Endothelial cell of umbilical vein (primary cell): ENCODE measurements around the gene NDUFAF8. TPM values are rescaled to one million over a fixed set of nuclear protein-coding genes. Genes with fewer than 3 reads are reported as not detected.

Source experiments
- BruUV-seq: library from RNA; stranded (reverse); fragments of 400-500 nt; replicated peaks from 2 replicates; lab custom pipeline; 2021; lab: Mats Ljungman, UMichigan
- CTCF ChIA-PET: fragments of 300-600, 350-600 bp; sonication (Branson Sonifier 250); formaldehyde crosslinking; loops from one replicate; lab custom pipeline; 2021; ENCODE audit warnings: antibody characterized with exemption, inconsistent platforms; lab: Charles Lee
- POLR2A ChIA-PET: fragments of 300-600, 350-600 bp; sonication (Branson Sonifier 250); formaldehyde crosslinking; loops from one replicate; lab custom pipeline; 2021; ENCODE audit warnings: antibody characterized with exemption, inconsistent platforms; lab: Charles Lee
- DNase-seq: peaks from one replicate; pipeline ENCODE4 v3.0.0-alpha.2; 2011; ENCODE audit warnings: low read depth, low spot score
- FAIRE-seq: peaks from 2 replicates; lab custom pipeline; 2011; peaks lifted over from hg19 to GRCh38; lab: Jason Lieb, UNC
- H2AFZ ChIP-seq: 2 replicates; pipeline ENCODE4 v1.6.0; 2012; ENCODE audit warnings: low read depth, low read length, control low read depth, inconsistent platforms
- H3K27ac ChIP-seq: 2 replicates; pipeline ENCODE4 v1.5.1; 2011; ENCODE audit warnings: low read depth, mild to moderate bottlenecking, control low read depth, low read length, moderate library complexity; ENCODE audit not compliant: insufficient read depth
- H3K27me3 ChIP-seq, 2 experiments: 2 replicates each; pipeline versions ENCODE4 v1.6.0 to v1.6.1; 2011; ENCODE audit warnings: low read length in 2 of 2, mixed read lengths in 1 of 2; ENCODE audit not compliant: control insufficient read depth in 2 of 2, insufficient read depth in 2 of 2
- H3K36me3 ChIP-seq, 2 experiments: 2 replicates in 1 of 2; 3 replicates in 1 of 2; pipeline ENCODE4 v1.5.1; 2011; ENCODE audit warnings: low read length in 2 of 2, mild to moderate bottlenecking in 1 of 2, moderate library complexity in 1 of 2; ENCODE audit not compliant: control insufficient read depth in 2 of 2, insufficient read depth in 2 of 2; ENCODE audit errors: extremely low read depth in 1 of 2
- H3K4me1 ChIP-seq: 3 replicates; pipeline ENCODE4 v1.5.1; 2011; ENCODE audit warnings: mild to moderate bottlenecking, low read length; ENCODE audit not compliant: control insufficient read depth, insufficient read depth; ENCODE audit errors: extremely low read depth
- H3K4me2 ChIP-seq: 2 replicates; pipeline ENCODE4 v1.6.1; 2011; ENCODE audit warnings: low read length, control low read depth, mixed read lengths; ENCODE audit not compliant: insufficient read depth
- H3K4me3 ChIP-seq, 3 experiments: fragments of 200-600 bp in 1 of 3; sonication (generic), shearing (Covaris generic) in 1 of 3; replicated peaks in 1 of 3; 2 replicates each; pipeline ENCODE4 v1.5.1; 2011 to 2016; ENCODE audit warnings: control low read depth in 3 of 3, low read length in 3 of 3, mild to moderate bottlenecking in 2 of 3, inconsistent platforms in 1 of 3, low read depth in 1 of 3, moderate library complexity in 1 of 3; ENCODE audit not compliant: insufficient read depth in 1 of 3
- H3K79me2 ChIP-seq: 2 replicates; pipeline ENCODE4 v1.6.0; 2012; ENCODE audit warnings: low read length, inconsistent platforms; ENCODE audit not compliant: control insufficient read depth, insufficient read depth
- H3K9ac ChIP-seq: replicated peaks from 2 replicates; pipeline ENCODE3; 2011; ENCODE audit warnings: low read length, control low read depth; ENCODE audit not compliant: insufficient read depth; ENCODE audit errors: extremely low read depth
- H3K9me1 ChIP-seq: replicated peaks from 3 replicates; pipeline ENCODE4 v1.6.0; 2011; ENCODE audit warnings: mild to moderate bottlenecking, low read length; ENCODE audit not compliant: control insufficient read depth, insufficient read depth; ENCODE audit errors: extremely low read depth
- H3K9me3 ChIP-seq: replicated peaks from 2 replicates; pipeline ENCODE4 v1.5.1; 2012; ENCODE audit warnings: low read length, inconsistent platforms; ENCODE audit not compliant: control insufficient read depth, insufficient read depth
- H4K20me1 ChIP-seq: replicated peaks from 2 replicates; pipeline ENCODE3; 2011; ENCODE audit warnings: mild to moderate bottlenecking, low read length; ENCODE audit not compliant: control insufficient read depth, insufficient read depth; ENCODE audit errors: extremely low read depth
- EZH2 ChIP-seq: IDR thresholded peaks from 2 replicates; pipeline ENCODE4 v1.6.1; 2012; ENCODE audit warnings: borderline replicate concordance, low read depth, mild to moderate bottlenecking, moderate library complexity, low read length, inconsistent platforms; ENCODE audit not compliant: severe bottlenecking
- GATA2 ChIP-seq: IDR thresholded peaks from 2 replicates; pipeline ENCODE4 v1.7.0; 2011; ENCODE audit warnings: low read depth, mild to moderate bottlenecking, moderate library complexity, mixed read lengths, low read length; ENCODE audit not compliant: insufficient read length, insufficient read depth
- JUN ChIP-seq: IDR thresholded peaks from 2 replicates; pipeline ENCODE4 v1.6.1; 2011; ENCODE audit warnings: borderline replicate concordance, low read depth; ENCODE audit not compliant: insufficient read length, insufficient read depth
- POLR2AphosphoS5 ChIP-seq: IDR thresholded peaks from 2 replicates; pipeline ENCODE4 v1.6.1; 2012; ENCODE audit warnings: low read depth, mild to moderate bottlenecking, control low read depth, low read length, moderate library complexity; ENCODE audit not compliant: insufficient read depth
- dilution Hi-C: fragments of 300-500 bp; cut with MboI; formaldehyde crosslinking; loops from one replicate; pipeline ENCODE4 v1.15.0; 2019; ENCODE audit warnings: low sequenced_read_pairs; ENCODE audit not compliant: extremely low pct_ligation_motif_present
- intact Hi-C: fragments of 100-400 bp; cut with micrococcal nuclease; formaldehyde crosslinking; loops from one replicate; pipeline ENCODE4 v1.10.0; 2022
- polyA plus RNA-seq, 4 experiments: library from polyadenylated mRNA; depleted of rRNA in 3 of 4; stranded (reverse) in 3 of 4; unstranded in 1 of 4; fragments of >200 nt; gene quantifications; 2 replicates each; pipeline versions ENCODE4 v1.2.1 to v1.2.3, GENCODE V29; 2011 to 2012; ENCODE audit warnings: missing spikeins in 1 of 4
- total RNA-seq: library from RNA; stranded (reverse); gene quantifications from 2 replicates; pipeline ENCODE4 v1.2.3, GENCODE V29; 2021
- TF ChIP-seq, protein P1 (sequence below), 2 donors: IDR thresholded peaks; 1 replicate in 1 of 2; 2 replicates in 1 of 2; pipeline ENCODE4 v1.5.1; 2011; ENCODE audit warnings: low read length in 2 of 2, mild to moderate bottlenecking in 2 of 2, moderate library complexity in 2 of 2, control low read depth in 1 of 2, inconsistent platforms in 1 of 2, low read depth in 1 of 2; ENCODE audit not compliant: insufficient read depth in 1 of 2; ENCODE audit errors: extremely low read depth in 1 of 2

The NDUFAF8 gene
- total and polyA plus RNA-seq, 2 donors (not counting 3 experiments of a cell fraction or from before 2014, with no cell fraction given), result 61.5 to 83.9 TPM

DNA sequence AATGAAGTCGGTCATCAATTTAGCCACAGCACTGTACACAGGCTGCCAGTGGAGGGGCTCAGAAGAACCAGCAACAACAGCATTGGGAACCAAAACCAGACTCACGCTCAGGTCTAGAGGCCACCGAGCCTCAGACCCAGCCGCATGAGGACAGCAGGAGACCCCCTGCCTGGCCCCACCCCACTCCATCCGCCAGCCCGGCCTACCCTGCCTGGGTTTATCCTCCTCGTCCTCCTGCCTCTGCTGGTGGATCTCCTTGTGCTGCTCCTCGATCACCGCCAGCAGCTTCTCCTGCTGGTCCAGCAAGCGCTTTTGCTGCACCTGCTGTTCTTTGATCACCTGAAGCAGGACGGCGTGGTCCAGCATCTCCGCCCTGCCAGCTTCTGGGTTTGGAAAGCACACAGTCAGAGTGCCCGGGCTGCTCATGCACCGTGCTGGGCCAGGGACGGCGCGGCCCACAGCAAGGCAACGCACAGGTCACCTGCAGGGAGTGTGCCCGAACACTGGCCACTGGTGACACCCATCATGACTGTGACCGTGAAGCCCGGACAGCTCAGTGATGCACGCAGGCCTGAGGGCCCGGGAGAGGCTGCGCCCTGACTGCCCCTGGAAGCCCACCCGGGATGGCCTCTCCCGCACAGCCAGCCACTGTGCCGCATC lies 7.7 kb downstream of the NDUFAF8 start:
- no peak overlapping the region for H3K9ac ChIP-seq
- intact Hi-C loops, result no loop called here
- no peak for FAIRE-seq
- no peak for DNase-seq
- H3K9me3 ChIP-seq, result no peaks in the 10 kb centered on the region
- H3K79me2 ChIP-seq, result no peaks in the 10 kb centered on the region
- TF ChIP-seq GATA2, result no peak
- TF ChIP-seq, protein P1, sequence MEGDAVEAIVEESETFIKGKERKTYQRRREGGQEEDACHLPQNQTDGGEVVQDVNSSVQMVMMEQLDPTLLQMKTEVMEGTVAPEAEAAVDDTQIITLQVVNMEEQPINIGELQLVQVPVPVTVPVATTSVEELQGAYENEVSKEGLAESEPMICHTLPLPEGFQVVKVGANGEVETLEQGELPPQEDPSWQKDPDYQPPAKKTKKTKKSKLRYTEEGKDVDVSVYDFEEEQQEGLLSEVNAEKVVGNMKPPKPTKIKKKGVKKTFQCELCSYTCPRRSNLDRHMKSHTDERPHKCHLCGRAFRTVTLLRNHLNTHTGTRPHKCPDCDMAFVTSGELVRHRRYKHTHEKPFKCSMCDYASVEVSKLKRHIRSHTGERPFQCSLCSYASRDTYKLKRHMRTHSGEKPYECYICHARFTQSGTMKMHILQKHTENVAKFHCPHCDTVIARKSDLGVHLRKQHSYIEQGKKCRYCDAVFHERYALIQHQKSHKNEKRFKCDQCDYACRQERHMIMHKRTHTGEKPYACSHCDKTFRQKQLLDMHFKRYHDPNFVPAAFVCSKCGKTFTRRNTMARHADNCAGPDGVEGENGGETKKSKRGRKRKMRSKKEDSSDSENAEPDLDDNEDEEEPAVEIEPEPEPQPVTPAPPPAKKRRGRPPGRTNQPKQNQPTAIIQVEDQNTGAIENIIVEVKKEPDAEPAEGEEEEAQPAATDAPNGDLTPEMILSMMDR (IDR thresholded peaks at IDR 0.05; ENCODE audit: extremely low read depth in 1 of 2, insufficient read depth in 1 of 2, low read depth in 1 of 2, low read length in 2 of 2), result no peak
- TF ChIP-seq JUN, result no peak
- no peak for TF ChIP-seq POLR2AphosphoS5
- no peak for TF ChIP-seq EZH2
- H2AFZ ChIP-seq, result no peak overlapping the region
- no peaks in the 10 kb centered on the region for H3K27me3 ChIP-seq
- H3K4me2 ChIP-seq, result no peak overlapping the region
- dilution Hi-C loops, result no loop called here
- no peak overlapping the region for H3K27ac ChIP-seq
- no peak overlapping the region for H3K4me3 ChIP-seq
- CTCF ChIA-PET, result interaction anchor here (0.8 kb wide), 1 partner anchor 104 kb away, joined by 3 read pairs; no protein-coding TSS in a partner anchor
- H3K9me1 ChIP-seq, result no peaks in the 10 kb centered on the region
- POLR2A ChIA-PET, result no interaction called here
- no peaks in the 10 kb centered on the region for H3K4me1 ChIP-seq
- BruUV-seq, result no TSS peak
- no peaks in the 10 kb centered on the region for H4K20me1 ChIP-seq
- H3K36me3 ChIP-seq, result peaks cover 0 to 5% of the 10 kb centered on the region in 2 experiments
